Stimulated activated CD8-positive, alpha-beta memory T cell treated with anti-CD3 and anti-CD28 coated beads, Interleukin-7, amount 100 ng/mL, for 1 hour (primary cell): ENCODE results near the gene MVK.

Experiments used
- DNase-seq, 2 donors: peaks; one replicate each; pipeline ENCODE4 v3.0.0-alpha.2; 2020; ENCODE audit warnings: low read depth in 2 of 2

The MVK gene

GRCh38 chr12:109544955-109545531 is 28.6 kb upstream of the MVK start:
- no peak for DNase-seq

GRCh38 chr12:109545826-109546225 is 27.8 kb upstream of the MVK start:
- no peak for DNase-seq

GRCh38 chr12:109547286-109547685 is 26.3 kb upstream of the MVK start:
- no peak for DNase-seq

- DNase-seq: no peak
Observed at GRCh38 chr12:109548258-109548657, 25.3 kb upstream of the MVK start.

- no peak for DNase-seq
Observed at GRCh38 chr12:109549613-109550270, 23.9 kb upstream of the MVK start.

- DNase-seq: no peak
Observed at GRCh38 chr12:109550281-109550680, 23.3 kb upstream of the MVK start.

- DNase-seq: no peak
Observed at GRCh38 chr12:109551108-109551507, 22.5 kb upstream of the MVK start.

GRCh38 chr12:109552971-109553370 is 20.6 kb upstream of the MVK start:
- DNase-seq: no peak

- DNase-seq: no peak
Observed at GRCh38 chr12:109553483-109553882, 20.1 kb upstream of the MVK start.

- DNase-seq: no peak
Observed at GRCh38 chr12:109553906-109554500, 19.6 kb upstream of the MVK start.

- no peak for DNase-seq
Observed at GRCh38 chr12:109554761-109555160, 18.8 kb upstream of the MVK start.

GRCh38 chr12:109555431-109556315 is 17.9 kb upstream of the MVK start:
- no peak for DNase-seq

- no peak for DNase-seq
Observed at GRCh38 chr12:109557200-109557599, 16.4 kb upstream of the MVK start.

- DNase-seq: no peak
Observed at GRCh38 chr12:109557805-109558204, 15.8 kb upstream of the MVK start.

GRCh38 chr12:109558374-109559199 is 15.0 kb upstream of the MVK start:
- DNase-seq: no peak

GRCh38 chr12:109559200-109559505 is 14.4 kb upstream of the MVK start:
- DNase-seq: no peak

GRCh38 chr12:109559601-109560000 is 14.0 kb upstream of the MVK start:
- DNase-seq: no peak

GRCh38 chr12:109560867-109561710 is 12.5 kb upstream of the MVK start:
- no peak for DNase-seq

GRCh38 chr12:109561711-109562030 is 11.9 kb upstream of the MVK start:
- DNase-seq: no peak

GRCh38 chr12:109562871-109563270 is 10.7 kb upstream of the MVK start:
- DNase-seq: no peak
